HepG2 (cell line): ENCODE measurements around the gene FKBP8. TPM values are rescaled to one million over a fixed set of nuclear protein-coding genes. Genes with fewer than 3 reads are reported as not detected.
A peak's percentile ranks its signal among the peaks of the same experiment; 100 is the strongest.

Experiments used
- BRD4 ChIP-seq: sonication (generic); formaldehyde crosslinking; IDR thresholded peaks from 2 replicates; pipeline ENCODE4 v1.4.0; 2020; ENCODE audit warnings: missing genetic modification reagents
- GRHL1 ChIP-seq: sonication (generic); formaldehyde crosslinking; conservative IDR thresholded peaks from 2 replicates; pipeline ENCODE4 v1.8.0; 2022; ENCODE audit warnings: missing genetic modification reagents
- GTF3A ChIP-seq: sonication (generic); formaldehyde crosslinking; conservative IDR thresholded peaks from 2 replicates; pipeline ENCODE4 v1.4.0; 2020; ENCODE audit warnings: mild to moderate bottlenecking, missing genetic modification reagents
- HDAC2 ChIP-seq: sonication (generic); formaldehyde crosslinking; IDR thresholded peaks from 2 replicates; pipeline ENCODE4 v1.4.0; 2020; ENCODE audit warnings: missing genetic modification reagents
- HINFP ChIP-seq: sonication (generic); formaldehyde crosslinking; IDR thresholded peaks from 2 replicates; pipeline ENCODE4 v1.4.0; 2020; ENCODE audit warnings: low read depth, mild to moderate bottlenecking, missing genetic modification reagents
- HOXA3 ChIP-seq: sonication (generic); formaldehyde crosslinking; IDR thresholded peaks from 2 replicates; pipeline ENCODE4 v1.5.0; 2020; ENCODE audit warnings: missing genetic modification reagents
- HOXA9 ChIP-seq: sonication (generic); formaldehyde crosslinking; IDR thresholded peaks from 2 replicates; pipeline ENCODE4 v1.8.1; 2022; ENCODE audit warnings: missing genetic modification reagents, mild to moderate bottlenecking, moderate library complexity, borderline replicate concordance
- MYNN ChIP-seq: sonication (generic); formaldehyde crosslinking; IDR thresholded peaks from 2 replicates; pipeline ENCODE4 v1.4.0; 2020; ENCODE audit warnings: mild to moderate bottlenecking, low read depth, missing genetic modification reagents
- NCOA5 ChIP-seq: sonication (generic); formaldehyde crosslinking; IDR thresholded peaks from 2 replicates; pipeline ENCODE4 v1.4.0; 2020; ENCODE audit warnings: missing genetic modification reagents
- RXRB ChIP-seq: IDR thresholded peaks from 2 replicates; pipeline ENCODE4 v1.6.1; 2016; ENCODE audit warnings: borderline replicate concordance, missing genetic modification reagents, missing compliant biosample characterization
- TRAFD1 ChIP-seq: sonication (generic); formaldehyde crosslinking; IDR thresholded peaks from 2 replicates; pipeline ENCODE4 v1.5.1; 2020; ENCODE audit warnings: missing genetic modification reagents, mild to moderate bottlenecking, borderline replicate concordance
- ZBTB1 ChIP-seq: sonication (generic); formaldehyde crosslinking; IDR thresholded peaks from 2 replicates; pipeline ENCODE4 v1.4.0; 2020; ENCODE audit warnings: missing genetic modification reagents, borderline replicate concordance
- ZBTB10 ChIP-seq: sonication (generic); formaldehyde crosslinking; IDR thresholded peaks from 2 replicates; pipeline ENCODE4 v1.4.0; 2020; ENCODE audit warnings: missing genetic modification reagents, borderline replicate concordance
- ZBTB3 ChIP-seq: sonication (generic); formaldehyde crosslinking; IDR thresholded peaks from 2 replicates; pipeline ENCODE4 v1.4.0; 2020; ENCODE audit warnings: low read depth, mild to moderate bottlenecking, moderate library complexity, missing genetic modification reagents, borderline replicate concordance
- ZBTB42 ChIP-seq: sonication (generic); formaldehyde crosslinking; IDR thresholded peaks from 2 replicates; pipeline ENCODE4 v1.5.0; 2020; ENCODE audit warnings: mild to moderate bottlenecking, missing genetic modification reagents
- ZNF160 ChIP-seq: sonication (generic); formaldehyde crosslinking; IDR thresholded peaks from 2 replicates; pipeline ENCODE4 v1.8.0; 2022; ENCODE audit warnings: mild to moderate bottlenecking, inconsistent platforms, missing genetic modification reagents
- ZNF644 ChIP-seq: IDR thresholded peaks from 2 replicates; pipeline ENCODE4 v1.6.1; 2016; ENCODE audit warnings: low read depth
- ZNF792 ChIP-seq: IDR thresholded peaks from 2 replicates; pipeline ENCODE4 v1.6.1; 2016
- ZNF841 ChIP-seq: sonication (generic); formaldehyde crosslinking; IDR thresholded peaks from 2 replicates; pipeline ENCODE4 v1.8.1; 2023; ENCODE audit warnings: missing genetic modification reagents, borderline replicate concordance
- polyA plus RNA-seq, 8 experiments: library from polyadenylated mRNA; depleted of rRNA in 3 of 8; stranded (reverse) in 7 of 8; unstranded in 1 of 8; fragments of >200 nt; fragmentation: Illumina TruSeq in 4 of 8; extraction: Trizol in 4 of 8; gene quantifications; 2 replicates each; pipeline versions ENCODE4 v1.2.1 to v1.2.3, GENCODE V29; 2011 to 2016; ENCODE audit warnings: low read depth in 4 of 8, missing spikeins in 1 of 8, mixed read lengths in 1 of 8; ENCODE audit not compliant: insufficient read depth in 1 of 8
- total RNA-seq, 5 experiments: library from RNA; depleted of rRNA; stranded (reverse); fragments of >200 nt; fragmentation: Illumina TruSeq; extraction: Trizol; gene quantifications; 2 replicates each; pipeline ENCODE4 v1.2.3, GENCODE V29; 2016; ENCODE audit warnings: low read depth in 1 of 5
- TF ChIP-seq, protein P1 (sequence below): sonication (generic); formaldehyde crosslinking; IDR thresholded peaks from 2 replicates; pipeline ENCODE4 v1.8.0; 2022; ENCODE audit warnings: missing genetic modification reagents, mild to moderate bottlenecking, inconsistent platforms, borderline replicate concordance

The FKBP8 gene
- total and polyA plus RNA-seq, 2 of the 13 experiments (the other 11 are each of a cell fraction or from before 2014, with no cell fraction given), result 81.7 to 93.9 TPM

- TF ChIP-seq GRHL1 (CRISPR knock-in tag) (no peak), HOXA9 (CRISPR knock-in tag) (no peak), GTF3A (CRISPR knock-in tag) (peak; percentile 80; the same call in 1 of the 2 replicates), ZBTB3 (CRISPR knock-in tag) (0 out of 2 replicates have a peak, but pooled peaks have one; percentile 39), HOXA3 (CRISPR knock-in tag) (peak; percentile 100), ZNF792 (CRISPR knock-in tag) (peak; percentile 88; the same call in 1 of the 2 replicates), NCOA5 (CRISPR knock-in tag) (peak; percentile 24; the same call in 1 of the 2 replicates), MYNN (CRISPR knock-in tag) (peak; percentile 55; the same call in 1 of the 2 replicates), TRAFD1 (CRISPR knock-in tag) (no peak), ZBTB1 (no peak), ZNF841 (CRISPR knock-in tag) (no peak), ZNF160 (CRISPR knock-in tag) (peak; percentile 71), ZBTB42 (CRISPR knock-in tag) (peak; percentile 83; the same call in 1 of the 2 replicates), RXRB (CRISPR knock-in tag) (peak; percentile 82; the same call in 1 of the 2 replicates), ZBTB10 (no peak), ZNF644 (CRISPR knock-in tag) (no peak), HINFP (CRISPR knock-in tag) (peak; percentile 93), BRD4 (CRISPR knock-in tag) (peak; percentile 26; the same call in 1 of the 2 replicates), HDAC2 (CRISPR knock-in tag) (peak; percentile 89)
- TF ChIP-seq, protein P1, sequence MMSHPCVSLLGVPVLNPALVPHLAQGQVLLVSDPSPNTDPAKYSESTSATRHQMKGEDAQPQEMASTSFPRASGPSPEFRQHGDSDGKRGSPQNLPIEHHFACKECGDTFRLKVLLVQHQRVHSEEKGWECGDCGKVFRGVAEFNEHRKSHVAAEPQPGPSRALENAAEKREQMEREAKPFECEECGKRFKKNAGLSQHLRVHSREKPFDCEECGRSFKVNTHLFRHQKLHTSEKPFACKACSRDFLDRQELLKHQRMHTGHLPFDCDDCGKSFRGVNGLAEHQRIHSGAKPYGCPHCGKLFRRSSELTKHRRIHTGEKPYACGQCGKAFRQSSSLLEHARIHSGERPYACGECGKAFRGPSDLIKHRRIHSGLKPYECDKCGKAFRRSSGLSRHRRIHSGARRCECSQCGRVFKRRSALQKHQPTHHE (CRISPR knock-in tag), result peak; percentile 58; the same call in 1 of the 2 replicates
Measured at GRCh38 chr19:18571564-18572344, 28.4 kb upstream of the FKBP8 start, which contains the start of gene UBA52 (continued).
